PC-3 (cell line): ENCODE data around the gene ERMAP. TPM values are rescaled to one million over a fixed set of nuclear protein-coding genes. Genes with fewer than 3 reads are reported as not detected.

ENCODE experiments used
- ATAC-seq: fragments of 200-7000 bp; cut with Tn5 transposase; 2 replicates; pipeline ENCODE4 v1.9.1; 2020; ENCODE audit warnings: mild to moderate bottlenecking, moderate library complexity
- BruUV-seq: library from RNA; stranded (reverse); fragments of 400-500 nt; replicated peaks from 2 replicates; lab custom pipeline; 2021; lab: Mats Ljungman, UMichigan
- CTCF ChIA-PET: fragments of 300-600 bp; sonication (Branson Sonifier 250); formaldehyde crosslinking; loops from one replicate; lab custom pipeline; 2022; ENCODE audit warnings: antibody characterized with exemption; lab: Charles Lee
- POLR2A ChIA-PET: fragments of 300-600 bp; sonication (Branson Sonifier 250); formaldehyde crosslinking; loops from one replicate; lab custom pipeline; 2022; ENCODE audit warnings: antibody characterized with exemption; ENCODE audit not compliant: unreplicated experiment; lab: Charles Lee
- DNase-seq: peaks from one replicate; pipeline ENCODE4 v3.0.0-alpha.2; 2015
- H2AFZ ChIP-seq: fragments of 300-600 bp; sonication (generic); 2 replicates; pipeline ENCODE4 v1.6.0; 2016; ENCODE audit warnings: antibody characterized with exemption, low read length
- H3F3A ChIP-seq: fragments of 300-600 bp; sonication (generic); one replicate; pipeline ENCODE4 v1.6.0; 2017; ENCODE audit warnings: antibody characterized with exemption, low read length, control low read depth, mild to moderate bottlenecking; ENCODE audit not compliant: unreplicated experiment
- H3K27ac ChIP-seq: fragments of 300-600 bp; sonication (generic); 2 replicates; pipeline ENCODE4 v1.5.1; 2016; ENCODE audit warnings: mild to moderate bottlenecking, low read length
- H3K27me3 ChIP-seq: fragments of 300-600 bp; sonication (generic); 2 replicates; pipeline ENCODE4 v1.6.1; 2016; ENCODE audit warnings: low read length, mixed read lengths
- H3K36me3 ChIP-seq: fragments of 300-600 bp; sonication (generic); 2 replicates; pipeline ENCODE4 v1.6.1; 2016; ENCODE audit warnings: low read depth, mixed run types, low read length, mixed read lengths
- H3K4me1 ChIP-seq: fragments of 300-600 bp; sonication (generic); 2 replicates; pipeline ENCODE4 v1.5.1; 2016; ENCODE audit warnings: low read length; ENCODE audit not compliant: insufficient read depth
- H3K4me2 ChIP-seq: fragments of 300-600 bp; sonication (generic); 2 replicates; pipeline ENCODE4 v1.6.0; 2016; ENCODE audit warnings: low read length
- H3K4me3 ChIP-seq: fragments of 300-600 bp; sonication (generic); 2 replicates; pipeline ENCODE4 v1.5.1; 2016; ENCODE audit warnings: mild to moderate bottlenecking, low read length, mixed read lengths
- H3K79me2 ChIP-seq: fragments of 300-600 bp; sonication (generic); 2 replicates; pipeline ENCODE4 v1.6.1; 2017; ENCODE audit warnings: low read length, mixed read lengths
- H3K9ac ChIP-seq: fragments of 300-600 bp; sonication (generic); 2 replicates; pipeline ENCODE4 v1.6.0; 2016; ENCODE audit warnings: mild to moderate bottlenecking, low read length
- H3K9me2 ChIP-seq: fragments of 300-600 bp; sonication (generic); replicated peaks from 2 replicates; pipeline ENCODE4 v1.6.1; 2016; ENCODE audit warnings: mixed run types, low read length, mixed read lengths
- H3K9me3 ChIP-seq: fragments of 300-600 bp; sonication (generic); 2 replicates; pipeline ENCODE4 v1.6.1; 2016; ENCODE audit warnings: low read length, mixed read lengths
- H4K20me1 ChIP-seq: fragments of 300-600 bp; sonication (generic); 2 replicates; pipeline ENCODE4 v1.6.1; 2016; ENCODE audit warnings: low read length, mixed read lengths
- CTCF ChIP-seq: fragments of 300-600 bp; sonication (generic); conservative IDR thresholded peaks from 2 replicates; pipeline ENCODE4 v1.5.1; 2017; ENCODE audit warnings: antibody characterized with exemption, low read depth, mild to moderate bottlenecking, low read length
- EZH2 ChIP-seq: fragments of 300-600 bp; sonication (generic); IDR thresholded peaks from one replicate; pipeline ENCODE4 v1.6.1; 2017; ENCODE audit warnings: antibody characterized with exemption, mild to moderate bottlenecking, low read length; ENCODE audit not compliant: unreplicated experiment
- EZH2phosphoT487 ChIP-seq: fragments of 300-600 bp; sonication (generic); IDR thresholded peaks from 2 replicates; pipeline ENCODE4 v1.6.1; 2018; ENCODE audit warnings: mild to moderate bottlenecking, antibody characterized with exemption, low read length, borderline replicate concordance
- intact Hi-C: fragments of 100-400 bp; cut with micrococcal nuclease; formaldehyde crosslinking; loops from 2 replicates; pipeline ENCODE4 v1.9.0; 2023
- total RNA-seq: library from RNA; depleted of rRNA; stranded (reverse); fragments of >200 nt; gene quantifications from 2 replicates; pipeline ENCODE4 v1.2.3, GENCODE V29; 2014

Gene ERMAP
- total RNA-seq, 1 experiment from 2014 or later: 5.4 TPM

DNA sequence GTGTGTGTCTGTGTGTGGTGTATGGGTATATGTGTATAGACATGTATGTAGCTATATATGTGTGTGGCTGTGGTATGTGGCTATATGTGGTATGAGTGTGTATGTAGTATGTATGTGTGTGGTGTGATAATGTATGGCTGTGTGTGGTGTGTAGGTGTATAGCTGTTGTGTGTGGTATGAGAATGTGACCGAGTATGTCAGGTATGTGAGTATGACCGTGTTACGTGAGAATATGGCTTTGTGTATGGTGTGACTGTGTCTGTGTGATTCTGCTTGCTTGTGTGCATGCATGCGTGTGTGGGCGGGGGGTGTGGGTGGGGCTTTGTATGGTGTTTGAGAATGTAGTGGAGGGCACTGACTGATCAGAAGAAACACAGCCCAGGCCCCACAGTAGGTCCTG is 33.0 kb downstream of the ERMAP start:
- Histone ChIP-seq H3K9me2 (no peaks in the 10 kb centered on the region), H3K27me3 (no peaks in the 10 kb centered on the region), H3K9me3 (no peaks in the 10 kb centered on the region), H4K20me1 (no peaks in the 10 kb centered on the region), H3K9ac (no peak overlapping the region), H3K36me3 (peaks cover 6% of the 10 kb centered on the region; the same call in 1 of the 2 replicates), H3K4me2 (no peak overlapping the region), H3K4me1 (peaks cover 37% of the 10 kb centered on the region), H2AFZ (no peak overlapping the region), H3K27ac (no peak overlapping the region), H3F3A (no peaks in the 10 kb centered on the region), H3K4me3 (no peak overlapping the region), H3K79me2 (peaks cover 17% of the 10 kb centered on the region)
- TF ChIP-seq EZH2phosphoT487: no peak
- no peak for TF ChIP-seq CTCF
- no peak for TF ChIP-seq EZH2
- POLR2A ChIA-PET: no interaction called here
- ATAC-seq (no peak), DNase-seq (no peak)
- BruUV-seq: no TSS peak
- CTCF ChIA-PET: no interaction called here
- intact Hi-C loops: no loop called here

- POLR2A ChIA-PET: no interaction called here
- no peak for DNase-seq
Observed at GRCh38 chr1:42851420-42851819, 34.5 kb downstream of the ERMAP start.

More at GRCh38 chr1:42851420-42851819, 34.5 kb downstream of the ERMAP start:
- no peaks in the 10 kb centered on the region for H3F3A ChIP-seq
- no peaks in the 10 kb centered on the region for H3K9me3 ChIP-seq
- H3K4me2 ChIP-seq: no peak overlapping the region
- H2AFZ ChIP-seq: no peak overlapping the region
- no peak for ATAC-seq
- H3K79me2 ChIP-seq: peaks cover 17% of the 10 kb centered on the region
- H3K36me3 ChIP-seq: peaks cover 6% of the 10 kb centered on the region; the same call in 1 of the 2 replicates
- no peaks in the 10 kb centered on the region for H3K9me2 ChIP-seq
- no peak overlapping the region for H3K27ac ChIP-seq
- CTCF ChIA-PET: no interaction called here
- intact Hi-C loops: no loop called here
- no TSS peak for BruUV-seq
- no peak overlapping the region for H3K9ac ChIP-seq
- H4K20me1 ChIP-seq: no peaks in the 10 kb centered on the region
- no peak overlapping the region for H3K4me3 ChIP-seq
- TF ChIP-seq EZH2: no peak
- TF ChIP-seq EZH2phosphoT487: no peak
- TF ChIP-seq CTCF: no peak
- no peaks in the 10 kb centered on the region for H3K27me3 ChIP-seq
- H3K4me1 ChIP-seq: peaks cover 31% of the 10 kb centered on the region
